Natural killer cell (primary cell): ENCODE measurements around the gene MED27. TPM values are rescaled to one million over a fixed set of nuclear protein-coding genes. Genes with fewer than 3 reads are reported as not detected.

Experiments
- ATAC-seq, 3 donors: fragments of 150-1000 bp in 2 of 3; fragments of 200-7000 bp in 1 of 3; cut with Tn5 transposase; 1 replicate in 1 of 3; 2 replicates in 2 of 3; pipeline ENCODE4 v1.10.0; 2021; ENCODE audit warnings: mild to moderate bottlenecking in 2 of 3, moderate library complexity in 2 of 3
- DNase-seq, 2 donors: peaks; one replicate each; pipeline versions ENCODE4 v3.0.0 to v3.0.0-alpha.2; 2013 to 2021; ENCODE audit warnings: mixed read lengths in 1 of 2
- H3K27ac ChIP-seq: one replicate; pipeline ENCODE4 v1.5.1; 2013; ENCODE audit warnings: mild to moderate bottlenecking, low read length
- H3K27me3 ChIP-seq: one replicate; pipeline ENCODE4 v1.6.1; 2013; ENCODE audit warnings: low read length; ENCODE audit not compliant: control insufficient read depth, insufficient read depth
- H3K36me3 ChIP-seq: one replicate; pipeline ENCODE4 v1.6.1; 2013; ENCODE audit warnings: low read length; ENCODE audit not compliant: control insufficient read depth, insufficient read depth
- H3K4me1 ChIP-seq: one replicate; pipeline ENCODE4 v1.6.1; 2013; ENCODE audit warnings: low read length; ENCODE audit not compliant: control insufficient read depth, insufficient read depth
- H3K4me3 ChIP-seq: one replicate; pipeline ENCODE4 v1.5.1; 2013; ENCODE audit warnings: low read length
- H3K9me3 ChIP-seq: one replicate; pipeline ENCODE4 v1.6.1; 2013; ENCODE audit warnings: low read length; ENCODE audit not compliant: control insufficient read depth, insufficient read depth
- H3K27ac Mint-ChIP-seq, 2 donors: one replicate each; pipeline ENCODE4 v1.8.0; 2022; ENCODE audit warnings: mild to moderate bottlenecking in 2 of 2, mixed read lengths in 2 of 2, moderate library complexity in 1 of 2
- H3K27me3 Mint-ChIP-seq, 2 donors: one replicate each; pipeline ENCODE4 v1.8.0; 2022; ENCODE audit warnings: low read depth in 2 of 2, mixed read lengths in 2 of 2
- H3K36me3 Mint-ChIP-seq: one replicate; pipeline ENCODE4 v1.8.0; 2022; ENCODE audit warnings: mixed read lengths
- H3K4me1 Mint-ChIP-seq, 2 donors: one replicate each; pipeline ENCODE4 v1.8.0; 2022; ENCODE audit warnings: mixed read lengths in 2 of 2
- H3K4me3 Mint-ChIP-seq: one replicate; pipeline ENCODE4 v1.8.0; 2022; ENCODE audit warnings: mild to moderate bottlenecking, moderate library complexity, mixed read lengths
- H3K9me3 Mint-ChIP-seq, 2 donors: one replicate each; pipeline ENCODE4 v1.8.0; 2022; ENCODE audit warnings: mixed read lengths in 2 of 2
- WGBS: methylation state at CpG from one replicate; pipeline ENCODE4 v1.1.7; 2013; ENCODE audit warnings: missing lambda C conversion rate; ENCODE audit not compliant: insufficient coverage; 5-methylcytosine and 5-hydroxymethylcytosine counted together
- intact Hi-C: fragments of 100-400 bp; cut with micrococcal nuclease; formaldehyde crosslinking; loops from one replicate; pipeline ENCODE4 v1.14.2; 2022
- total RNA-seq, 4 donors: library from RNA; stranded (reverse); fragments of 120-200 nt in 1 of 4; gene quantifications; one replicate each; pipeline versions ENCODE4 v1.2.3 to v1.2.4, GENCODE V29; 2013 to 2022
- TF ChIP-seq, protein P1 (sequence below): fragments of 200-600 bp; IDR thresholded peaks from one replicate; pipeline ENCODE4 v1.8.0; 2022; ENCODE audit warnings: antibody characterized with exemption

Gene MED27
- total RNA-seq, 3 donors from 2014 or later (not counting 1 experiment from before 2014, with no cell fraction given) = 24.4 to 27.3 (median 26.9) TPM

DNA sequence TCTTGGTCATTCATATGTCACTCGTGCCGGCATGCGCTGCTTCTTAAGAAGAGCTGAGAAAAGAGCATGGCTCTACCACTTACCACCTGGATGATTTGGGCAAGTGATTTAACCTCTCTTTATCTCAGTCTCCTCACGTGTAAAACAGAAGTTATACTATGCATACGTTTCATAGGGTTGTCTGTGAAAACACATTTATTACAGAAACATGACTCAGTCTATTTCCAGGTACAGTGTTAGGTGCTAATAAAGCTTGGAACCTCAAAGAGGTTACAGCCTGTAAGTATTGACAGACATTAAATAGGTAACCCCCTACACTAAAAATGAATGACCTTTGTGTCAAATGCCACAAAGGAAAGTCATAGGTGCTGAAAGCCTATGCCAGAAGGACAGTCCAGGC is 43.1 kb downstream of the MED27 start:
- 92% methylated on average over 5 of the region's 5 CpGs for WGBS
- intact Hi-C loops = no loop called here
- H3K27ac Mint-ChIP-seq = no peak overlapping the region

DNA sequence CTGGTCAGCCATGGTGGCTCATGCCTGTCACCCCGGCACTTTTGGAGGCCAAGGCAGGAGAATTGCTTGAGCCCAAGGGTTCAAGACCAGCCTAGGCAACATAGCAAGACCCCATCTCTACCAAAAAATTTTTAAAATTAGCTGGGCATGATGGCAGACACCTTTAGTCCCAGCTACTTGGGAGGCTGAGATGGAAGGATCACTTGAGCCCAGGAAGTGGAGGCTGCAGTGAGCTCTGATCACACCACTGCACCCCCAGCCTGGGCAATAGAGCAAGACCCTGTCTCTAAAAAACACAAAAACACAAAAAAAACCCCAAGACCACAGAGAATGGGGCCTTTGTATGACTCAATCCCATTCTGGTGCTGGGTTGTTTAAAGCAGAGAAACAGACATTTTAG is 44.0 kb downstream of the MED27 start:
- Histone ChIP-seq H3K4me1 (peaks cover 17% of the 10 kb centered on the region), H3K27me3 (no peaks in the 10 kb centered on the region), H3K36me3 (no peaks in the 10 kb centered on the region), H3K9me3 (no peaks in the 10 kb centered on the region), H3K4me3 (no peak overlapping the region), H3K27ac (no peak overlapping the region)
- Mint-ChIP-seq H3K36me3 (no peaks in the 10 kb centered on the region), H3K27ac (no peak overlapping the region), H3K9me3 (no peaks in the 10 kb centered on the region), H3K4me1 (peaks cover 63 to 67% of the 10 kb centered on the region in 2 donors), H3K4me3 (no peak overlapping the region), H3K27me3 (no peaks in the 10 kb centered on the region)
- TF ChIP-seq, protein P1, sequence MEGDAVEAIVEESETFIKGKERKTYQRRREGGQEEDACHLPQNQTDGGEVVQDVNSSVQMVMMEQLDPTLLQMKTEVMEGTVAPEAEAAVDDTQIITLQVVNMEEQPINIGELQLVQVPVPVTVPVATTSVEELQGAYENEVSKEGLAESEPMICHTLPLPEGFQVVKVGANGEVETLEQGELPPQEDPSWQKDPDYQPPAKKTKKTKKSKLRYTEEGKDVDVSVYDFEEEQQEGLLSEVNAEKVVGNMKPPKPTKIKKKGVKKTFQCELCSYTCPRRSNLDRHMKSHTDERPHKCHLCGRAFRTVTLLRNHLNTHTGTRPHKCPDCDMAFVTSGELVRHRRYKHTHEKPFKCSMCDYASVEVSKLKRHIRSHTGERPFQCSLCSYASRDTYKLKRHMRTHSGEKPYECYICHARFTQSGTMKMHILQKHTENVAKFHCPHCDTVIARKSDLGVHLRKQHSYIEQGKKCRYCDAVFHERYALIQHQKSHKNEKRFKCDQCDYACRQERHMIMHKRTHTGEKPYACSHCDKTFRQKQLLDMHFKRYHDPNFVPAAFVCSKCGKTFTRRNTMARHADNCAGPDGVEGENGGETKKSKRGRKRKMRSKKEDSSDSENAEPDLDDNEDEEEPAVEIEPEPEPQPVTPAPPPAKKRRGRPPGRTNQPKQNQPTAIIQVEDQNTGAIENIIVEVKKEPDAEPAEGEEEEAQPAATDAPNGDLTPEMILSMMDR = no peak
- ATAC-seq (no peak), DNase-seq (no peak)
- intact Hi-C loops = no loop called here
- 94% methylated on average over 1 of the region's 1 CpG for WGBS

More for the DNA sequence above, 43.1 kb downstream of the MED27 start:
- TF ChIP-seq, protein P1 = no peak
- no peaks in the 10 kb centered on the region for H3K9me3 ChIP-seq
- H3K36me3 ChIP-seq = no peaks in the 10 kb centered on the region
- Mint-ChIP-seq H3K4me3 (no peak overlapping the region), H3K36me3 (no peaks in the 10 kb centered on the region), H3K9me3 (no peaks in the 10 kb centered on the region), H3K27me3 (no peaks in the 10 kb centered on the region), H3K4me1 (peaks cover 60 to 67% of the 10 kb centered on the region in 2 donors)
- no peak overlapping the region for H3K4me3 ChIP-seq
- no peaks in the 10 kb centered on the region for H3K27me3 ChIP-seq
- DNase-seq (no peak), ATAC-seq (no peak)
- peaks cover 10% of the 10 kb centered on the region for H3K4me1 ChIP-seq
- no peak overlapping the region for H3K27ac ChIP-seq

DNA sequence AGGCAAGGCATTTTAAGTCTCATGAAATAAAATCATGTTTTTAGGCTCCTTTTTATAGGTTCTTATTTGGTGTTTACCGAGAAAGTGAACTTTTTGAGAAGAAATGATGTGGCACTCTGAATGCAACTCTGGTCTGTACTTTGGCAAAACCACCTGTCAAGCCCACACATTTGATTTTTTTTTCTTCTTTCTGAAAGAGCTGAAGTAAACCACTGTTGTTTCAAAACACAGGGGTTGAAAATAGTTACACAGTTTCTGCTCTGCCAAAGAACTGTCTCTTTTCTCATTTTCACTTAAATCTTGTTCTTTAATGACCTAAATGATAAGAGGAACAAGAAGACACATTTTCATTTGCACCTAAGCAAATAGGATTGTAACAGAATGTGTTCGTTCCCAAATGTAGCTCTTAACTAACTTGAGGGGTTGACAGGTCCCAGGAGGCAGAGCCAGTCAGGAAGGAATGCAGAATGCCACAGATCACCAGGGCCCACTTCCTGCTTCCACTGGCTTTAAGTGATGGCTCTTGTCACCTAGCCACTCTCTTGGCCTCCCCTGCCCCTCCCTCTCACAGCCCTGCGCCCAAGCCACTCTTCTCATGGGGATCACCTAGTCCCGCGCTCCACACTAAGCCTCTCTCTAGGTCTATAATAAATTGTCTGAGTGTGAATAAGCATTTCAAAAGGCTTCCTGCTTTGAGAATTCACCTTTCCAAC is 47.3 kb downstream of the MED27 start:
- no peak for DNase-seq
- intact Hi-C loops = no loop called here
- Histone ChIP-seq H3K27me3 (no peaks in the 10 kb centered on the region), H3K4me3 (no peak overlapping the region), H3K9me3 (no peaks in the 10 kb centered on the region), H3K36me3 (no peaks in the 10 kb centered on the region), H3K4me1 (peaks cover 17% of the 10 kb centered on the region), H3K27ac (peak overlapping the region; percentile 50)
- Mint-ChIP-seq H3K4me1 (peaks cover 73 to 74% of the 10 kb centered on the region in 2 donors), H3K27ac (peak overlapping the region; percentile 78 to 82), H3K4me3 (peak overlapping the region; percentile 80), H3K27me3 (no peaks in the 10 kb centered on the region), H3K36me3 (no peaks in the 10 kb centered on the region), H3K9me3 (no peaks in the 10 kb centered on the region)
- WGBS = 18% methylated on average over 3 of the region's 5 CpGs
- peak; percentile 54 to 77 (median 58) for ATAC-seq
- TF ChIP-seq, protein P1 = no peak
